K562 (cell line): ENCODE results near the gene ODF4. TPM values are rescaled to one million over a fixed set of nuclear protein-coding genes. Genes with fewer than 3 reads are reported as not detected.
A peak's percentile ranks its signal among the peaks of the same experiment; 100 is the strongest.

Source experiments
- BCLAF1 ChIP-seq, 2 experiments: fragments of 450-650 bp in 1 of 2; IDR thresholded peaks; 2 replicates each; pipeline ENCODE4 v1.6.1; 2011 to 2017; ENCODE audit warnings: low read depth in 2 of 2, antibody characterized with exemption in 1 of 2, borderline replicate concordance in 1 of 2, low read length in 1 of 2, mild to moderate bottlenecking in 1 of 2, mixed read lengths in 1 of 2; ENCODE audit not compliant: control insufficient read depth in 1 of 2
- DPF2 ChIP-seq: fragments of 450-650 bp; IDR thresholded peaks from 2 replicates; pipeline ENCODE4 v1.6.1; 2016
- ESRRB ChIP-seq: fragments of 250-450 bp; sonication (Bioruptor Pico); IDR thresholded peaks from 2 replicates; pipeline ENCODE4 v1.5.0; 2020; ENCODE audit warnings: mild to moderate bottlenecking, moderate library complexity, borderline replicate concordance
- GTF2A2 ChIP-seq: IDR thresholded peaks from 2 replicates; pipeline ENCODE4 v1.6.1; 2016; ENCODE audit warnings: mild to moderate bottlenecking, missing genetic modification characterization, missing compliant biosample characterization
- MGA ChIP-seq: fragments of 450-650 bp; IDR thresholded peaks from 2 replicates; pipeline ENCODE4 v1.6.1; 2016; ENCODE audit warnings: mild to moderate bottlenecking, moderate library complexity
- PTTG1 ChIP-seq: fragments of 450-650 bp; IDR thresholded peaks from 2 replicates; pipeline ENCODE4 v1.6.1; 2016; ENCODE audit warnings: low read depth, mild to moderate bottlenecking, missing genetic modification characterization, missing compliant biosample characterization
- SIX5 ChIP-seq, 2 experiments: IDR thresholded peaks; 2 replicates each; pipeline ENCODE4 v1.6.1; 2011; ENCODE audit warnings: low read length in 2 of 2, borderline replicate concordance in 1 of 2, low read depth in 1 of 2, mild to moderate bottlenecking in 1 of 2, moderate library complexity in 1 of 2; ENCODE audit not compliant: insufficient read depth in 1 of 2
- TAL1 ChIP-seq: fragments of 450-650 bp; IDR thresholded peaks from 2 replicates; pipeline ENCODE4 v1.6.1; 2016; ENCODE audit warnings: mild to moderate bottlenecking
- USF2 ChIP-seq: sonication (generic); formaldehyde crosslinking; IDR thresholded peaks from 2 replicates; pipeline ENCODE4 v1.5.0; 2020; ENCODE audit warnings: missing genetic modification reagents
- ZNF23 ChIP-seq: fragments of 250-450 bp; sonication (Bioruptor Pico); IDR thresholded peaks from 2 replicates; pipeline ENCODE4 v1.4.0; 2020; ENCODE audit warnings: mild to moderate bottlenecking
- polyA plus RNA-seq, 8 experiments: library from polyadenylated mRNA; depleted of rRNA in 4 of 8; stranded (reverse) in 5 of 8; unstranded in 3 of 8; fragments of >200 nt; fragmentation: Nextera tagmentation in 2 of 8; fragmentation: Illumina TruSeq in 1 of 8; extraction: Ambion mirVana in 2 of 8; extraction: Trizol in 1 of 8; gene quantifications; 2 replicates each; pipeline versions ENCODE4 v1.2.1 to v1.2.3, GENCODE V29; 2011 to 2014; ENCODE audit warnings: inconsistent platforms in 1 of 8, missing spikeins in 1 of 8
- total RNA-seq, 7 experiments: library from RNA; depleted of rRNA in 6 of 7; stranded (reverse); fragments of >200 nt in 6 of 7; fragmentation: Illumina TruSeq in 2 of 7; extraction: Trizol in 2 of 7; gene quantifications; 2 replicates each; pipeline versions ENCODE4 v1.2.1 to v1.2.3, GENCODE V29; 2011 to 2021; ENCODE audit warnings: low replicate concordance in 1 of 7

The ODF4 gene
- total and polyA plus RNA-seq, 9 of the 15 experiments (the other 6 are each of a cell fraction or from before 2014, with no cell fraction given): not detected

- TF ChIP-seq BCLAF1 (IDR thresholded peaks at IDR 0.05; ENCODE audit: borderline replicate concordance in 1 of 2, control insufficient read depth in 1 of 2, low read depth in 2 of 2, low read length in 1 of 2) (peak in 1 of 2 experiments; percentile 80; a peak in 1 of 4 replicates), PTTG1 (tag) (no peak), USF2 (CRISPR knock-in tag) (no peak), ZNF23 (CRISPR knock-in tag) (no peak), TAL1 (no peak), ESRRB (no peak), GTF2A2 (tag) (no peak), SIX5 (IDR thresholded peaks at IDR 0.05; ENCODE audit: borderline replicate concordance in 1 of 2, insufficient read depth in 1 of 2, low read depth in 1 of 2, low read length in 2 of 2) (no peak), MGA (no peak; the same call in none of the 2 replicates), DPF2 (no peak)
These were observed 43.6 kb downstream of the ODF4 start, which contains the start of gene RPL26 (continued) for GRCh38 chr17:8383143-8383822.
